IMR-90 (cell line): ENCODE measurements around the gene KCNJ16. TPM values are rescaled to one million over a fixed set of nuclear protein-coding genes. Genes with fewer than 3 reads are reported as not detected.

Source experiments
- ATAC-seq: fragments of 200-7000 bp; cut with Tn5 transposase; 2 replicates; pipeline ENCODE4 v1.9.1; 2020; ENCODE audit warnings: low read depth, mild to moderate bottlenecking, moderate library complexity
- BruUV-seq: library from RNA; stranded (reverse); fragments of 400-500 nt; replicated peaks from 2 replicates; lab custom pipeline; 2021; lab: Mats Ljungman, UMichigan
- CTCF ChIA-PET: fragments of 300-600 bp; formaldehyde crosslinking; extraction: SDS; loops from one replicate; lab custom pipeline; 2021; ENCODE audit warnings: antibody characterized with exemption; lab: Yijun Ruan, JAX
- POLR2A ChIA-PET: fragments of 300-600 bp; sonication (Branson Sonifier 250); formaldehyde crosslinking; loops from one replicate; lab custom pipeline; 2022; ENCODE audit warnings: antibody characterized with exemption; ENCODE audit not compliant: unreplicated experiment; lab: Charles Lee
- DNase-seq: peaks from one replicate; pipeline ENCODE4 v3.0.0; 2013
- H2AFZ ChIP-seq: replicated peaks from 2 replicates; pipeline ENCODE3; 2013; ENCODE audit warnings: low read length, mild to moderate bottlenecking; ENCODE audit not compliant: poor library complexity
- H2AK5ac ChIP-seq: 2 replicates; pipeline ENCODE4 v1.6.1; 2013; ENCODE audit warnings: low read depth, low read length, inconsistent platforms
- H2AK9ac ChIP-seq: replicated peaks from 2 replicates; pipeline ENCODE3; 2013; ENCODE audit warnings: mild to moderate bottlenecking, low read depth, low read length, moderate library complexity; ENCODE audit not compliant: poor library complexity
- H2BK120ac ChIP-seq: 2 replicates; pipeline ENCODE4 v1.6.1; 2013; ENCODE audit warnings: low read depth, low read length, inconsistent platforms
- H2BK15ac ChIP-seq: 3 replicates; pipeline ENCODE4 v1.6.1; 2013; ENCODE audit warnings: low read depth, low read length, inconsistent platforms
- H2BK20ac ChIP-seq: 2 replicates; pipeline ENCODE4 v1.6.1; 2013; ENCODE audit warnings: low read depth, mild to moderate bottlenecking, inconsistent platforms, low read length, moderate library complexity
- H2BK5ac ChIP-seq: 2 replicates; pipeline ENCODE4 v1.6.1; 2013; ENCODE audit warnings: mild to moderate bottlenecking, low read depth, low read length, inconsistent platforms; ENCODE audit not compliant: poor library complexity, severe bottlenecking
- H3K14ac ChIP-seq: replicated peaks from 2 replicates; pipeline ENCODE4 v1.6.1; 2013; ENCODE audit warnings: low read depth, low read length, inconsistent platforms
- H3K18ac ChIP-seq: 2 replicates; pipeline ENCODE4 v1.6.1; 2013; ENCODE audit warnings: low read depth, low read length, control low read depth
- H3K23ac ChIP-seq: 2 replicates; pipeline ENCODE4 v1.6.1; 2013; ENCODE audit warnings: low read depth, low read length, inconsistent platforms
- H3K27ac ChIP-seq: 2 replicates; pipeline ENCODE4 v1.5.1; 2013; ENCODE audit warnings: mild to moderate bottlenecking, control low read depth, low read length; ENCODE audit not compliant: insufficient read depth
- H3K27me3 ChIP-seq: 2 replicates; pipeline ENCODE4 v1.6.1; 2013; ENCODE audit warnings: low read length; ENCODE audit not compliant: control insufficient read depth, insufficient read depth
- H3K36me3 ChIP-seq: 2 replicates; pipeline ENCODE4 v1.6.1; 2013; ENCODE audit warnings: low read length, mixed read lengths; ENCODE audit not compliant: control insufficient read depth, insufficient read depth
- H3K4ac ChIP-seq: 2 replicates; pipeline ENCODE4 v1.6.1; 2013; ENCODE audit warnings: low read depth, low read length, inconsistent platforms
- H3K4me1 ChIP-seq: 2 replicates; pipeline ENCODE4 v1.6.1; 2013; ENCODE audit warnings: low read length, mixed read lengths; ENCODE audit not compliant: control insufficient read depth, insufficient read depth
- H3K4me2 ChIP-seq: 2 replicates; pipeline ENCODE4 v1.6.1; 2013; ENCODE audit warnings: low read depth, mild to moderate bottlenecking, control low read depth, low read length, moderate library complexity
- H3K4me3 ChIP-seq: 2 replicates; pipeline ENCODE4 v1.5.1; 2013; ENCODE audit warnings: low read depth, mild to moderate bottlenecking, control low read depth, low read length, moderate library complexity; ENCODE audit not compliant: insufficient read depth
- H3K56ac ChIP-seq: 2 replicates; pipeline ENCODE4 v1.6.1; 2013; ENCODE audit warnings: low read length, inconsistent platforms; ENCODE audit not compliant: insufficient read depth; ENCODE audit errors: extremely low read depth
- H3K79me1 ChIP-seq, 2 experiments: 2 replicates each; pipeline ENCODE4 v1.6.1; 2013; ENCODE audit warnings: low read length in 2 of 2, inconsistent platforms in 1 of 2, low read depth in 1 of 2
- H3K9ac ChIP-seq: 2 replicates; pipeline ENCODE4 v1.6.1; 2013; ENCODE audit warnings: low read depth, low read length, control low read depth
- H3K9me1 ChIP-seq: 2 replicates; pipeline ENCODE4 v1.6.1; 2013; ENCODE audit warnings: low read length, inconsistent platforms; ENCODE audit not compliant: insufficient read depth
- H3K9me3 ChIP-seq: 2 replicates; pipeline ENCODE4 v1.6.1; 2013; ENCODE audit warnings: low read length; ENCODE audit not compliant: control insufficient read depth, insufficient read depth
- H4K20me1 ChIP-seq: 2 replicates; pipeline ENCODE4 v1.6.1; 2013; ENCODE audit warnings: low read length, inconsistent platforms; ENCODE audit not compliant: insufficient read depth
- H4K5ac ChIP-seq: 2 replicates; pipeline ENCODE4 v1.6.1; 2013; ENCODE audit warnings: mild to moderate bottlenecking, low read depth, low read length, control low read depth
- H4K8ac ChIP-seq, 2 experiments: 2 replicates each; pipeline ENCODE4 v1.6.1; 2013; ENCODE audit warnings: low read depth in 2 of 2, low read length in 2 of 2, control low read depth in 1 of 2, inconsistent platforms in 1 of 2
- H4K91ac ChIP-seq: 2 replicates; pipeline ENCODE4 v1.6.1; 2013; ENCODE audit warnings: low read depth, low read length, inconsistent platforms; ENCODE audit not compliant: insufficient read depth
- CEBPB ChIP-seq: IDR thresholded peaks from 2 replicates; pipeline ENCODE4 v1.6.1; 2012; ENCODE audit warnings: low read depth, low read length, improper control_type of control experiment
- ELK1 ChIP-seq: fragments of 150-350 bp; IDR thresholded peaks from 2 replicates; pipeline ENCODE4 v1.6.1; 2016; ENCODE audit warnings: low read depth, mild to moderate bottlenecking, low read length, moderate library complexity, borderline replicate concordance
- MAZ ChIP-seq: IDR thresholded peaks from 2 replicates; pipeline ENCODE4 v1.6.1; 2012; ENCODE audit warnings: low read depth, mild to moderate bottlenecking, low read length, improper control_type of control experiment, moderate library complexity, borderline replicate concordance
- MXI1 ChIP-seq: IDR thresholded peaks from 2 replicates; pipeline ENCODE4 v1.6.1; 2012; ENCODE audit warnings: low read depth, mild to moderate bottlenecking, low read length, moderate library complexity, borderline replicate concordance
- RAD21 ChIP-seq: IDR thresholded peaks from 2 replicates; pipeline ENCODE4 v1.6.1; 2012; ENCODE audit warnings: low read length, improper control_type of control experiment
- SMC3 ChIP-seq: fragments of 150-350 bp; IDR thresholded peaks from 2 replicates; pipeline ENCODE4 v1.6.1; 2016; ENCODE audit warnings: low read depth, mild to moderate bottlenecking, antibody characterized with exemption, low read length, moderate library complexity
- USF2 ChIP-seq: fragments of 150-350 bp; IDR thresholded peaks from 2 replicates; pipeline ENCODE4 v1.6.1; 2017; ENCODE audit warnings: mild to moderate bottlenecking, antibody characterized with exemption, low read length, low read depth
- WGBS, 2 experiments: methylation state at CpG; one replicate each; pipeline versions ENCODE4 v1.1.5 to v1.1.7; 2013; ENCODE audit warnings: missing lambda C conversion rate in 2 of 2; ENCODE audit not compliant: insufficient read length in 1 of 2; ENCODE audit errors: extremely low coverage in 2 of 2; 5-methylcytosine and 5-hydroxymethylcytosine counted together
- dilution Hi-C: fragments of 300-500 bp; cut with HindIII; formaldehyde crosslinking; loops from one replicate; pipeline ENCODE4 v1.14.3; 2018; ENCODE audit warnings: low sequenced_read_pairs; ENCODE audit not compliant: unreplicated experiment
- in situ Hi-C: fragments of 300-500 bp; cut with MboI; formaldehyde crosslinking; loops from 3 replicates; pipeline ENCODE4 v1.14.3; 2019; ENCODE audit warnings: low sequenced_read_pairs, inconsistent platforms, mixed read lengths
- intact Hi-C: fragments of 100-400 bp; cut with micrococcal nuclease; formaldehyde crosslinking; loops from 2 replicates; pipeline ENCODE4 v1.10.0; 2022
- polyA plus RNA-seq, 3 experiments: library from polyadenylated mRNA; depleted of rRNA; stranded (reverse); fragments of >200 nt; gene quantifications; 2 replicates each; pipeline ENCODE4 v1.2.3, GENCODE V29; 2012; ENCODE audit warnings: low replicate concordance in 1 of 3
- total RNA-seq: library from RNA; depleted of rRNA; stranded (reverse); fragments of >200 nt; gene quantifications from 2 replicates; pipeline ENCODE4 v1.2.3, GENCODE V29; 2012

KCNJ16 gene
- total and polyA plus RNA-seq, 2 of the 4 experiments (the other 2 are of a cell fraction): not detected

GRCh38 chr17:70070305-70071027 lies 4.6 kb upstream of the KCNJ16 start:
- H2BK20ac ChIP-seq: no peak overlapping the region
- H2BK15ac ChIP-seq: no peak overlapping the region
- peaks cover 3% of the 10 kb centered on the region; the same call in 1 of the 2 replicates for H3K4me1 ChIP-seq
- no peaks in the 10 kb centered on the region for H3K9me3 ChIP-seq
- H3K14ac ChIP-seq: no peak overlapping the region
- intact Hi-C loops: no loop called here
- H2AK9ac ChIP-seq: no peak overlapping the region
- H3K4me3 ChIP-seq: no peak overlapping the region
- dilution Hi-C loops: no loop called here
- WGBS, 2 experiments: no CpG with 5 or more reads among the region's 3 CpGs
- no peaks in the 10 kb centered on the region for H3K36me3 ChIP-seq
- no peak overlapping the region for H3K9ac ChIP-seq
- H2BK120ac ChIP-seq: no peak overlapping the region
- no peak overlapping the region for H2AFZ ChIP-seq
- H4K20me1 ChIP-seq: no peaks in the 10 kb centered on the region
- no peak overlapping the region for H3K56ac ChIP-seq
- H2BK5ac ChIP-seq: peak overlapping the region; percentile 47
- no peaks in the 10 kb centered on the region for H3K27me3 ChIP-seq
- DNase-seq: peak; percentile 62
- peak overlapping the region; percentile 54; the same call in 1 of the 2 replicates for H3K4me2 ChIP-seq
- H3K4ac ChIP-seq: no peak overlapping the region
- H3K79me1 ChIP-seq: no peaks in the 10 kb centered on the region
- H4K5ac ChIP-seq: no peak overlapping the region
- no peak overlapping the region for H3K23ac ChIP-seq
- no peak overlapping the region for H4K8ac ChIP-seq
- H3K18ac ChIP-seq: peak overlapping the region; percentile 47; the same call in 1 of the 2 replicates
- H3K9me1 ChIP-seq: no peaks in the 10 kb centered on the region
- in situ Hi-C loops: no loop called here
- ChIA-PET CTCF (interaction anchor here (0.6 to 0.8 kb wide), 2 partner anchors 12 to 24 kb away, joined by 3 to 5 read pairs; no protein-coding TSS in a partner anchor), POLR2A (no interaction called here)
- H3K27ac ChIP-seq: peak overlapping the region; percentile 30; the same call in 1 of the 2 replicates
- TF ChIP-seq MXI1 (no peak), USF2 (peak; percentile 61; the same call in 1 of the 2 replicates), MAZ (no peak), ELK1 (no peak), SMC3 (no peak), CEBPB (peak; percentile 56), RAD21 (no peak)
- no TSS peak for BruUV-seq
- no peak overlapping the region for H2AK5ac ChIP-seq
- no peak overlapping the region for H4K91ac ChIP-seq
- peak; percentile 60 for ATAC-seq
